ENCODE results near the gene RSPO4.

RSPO4 gene

GRCh38 chr20:967796-968742, 34.0 kb downstream of the RSPO4 start:
- no peaks in the 10 kb centered on the region for H3K9me3 Mint-ChIP-seq
- H3K4me3 Mint-ChIP-seq = no peak overlapping the region
- no peaks in the 10 kb centered on the region for H3K36me3 Mint-ChIP-seq (ENCODE audit: low read depth)
- H3K27ac Mint-ChIP-seq = no peak overlapping the region
- peaks cover 10% of the 10 kb centered on the region for H3K27me3 Mint-ChIP-seq (ENCODE audit: low read depth)
- no peaks in the 10 kb centered on the region for H3K4me1 Mint-ChIP-seq (ENCODE audit: low read depth)

- no peaks in the 10 kb centered on the region for H3K9me3 Mint-ChIP-seq
- H3K4me1 Mint-ChIP-seq (ENCODE audit: low read depth) = no peaks in the 10 kb centered on the region
- peaks cover 6% of the 10 kb centered on the region for H3K27me3 Mint-ChIP-seq (ENCODE audit: low read depth)
- H3K27ac Mint-ChIP-seq = no peak overlapping the region
- no peaks in the 10 kb centered on the region for H3K36me3 Mint-ChIP-seq (ENCODE audit: low read depth)
- no peak overlapping the region for H3K4me3 Mint-ChIP-seq
Observed at GRCh38 chr20:965956-966355, 36.2 kb downstream of the RSPO4 start.

- Mint-ChIP-seq H3K27ac (no peak overlapping the region), H3K4me1 (ENCODE audit: low read depth) (no peaks in the 10 kb centered on the region), H3K36me3 (ENCODE audit: low read depth) (no peaks in the 10 kb centered on the region), H3K4me3 (no peak overlapping the region), H3K9me3 (no peaks in the 10 kb centered on the region), H3K27me3 (ENCODE audit: low read depth) (peaks cover 8% of the 10 kb centered on the region)
Observed at GRCh38 chr20:963795-964194, 38.3 kb downstream of the RSPO4 start.

- Mint-ChIP-seq H3K27ac (no peak overlapping the region), H3K9me3 (no peaks in the 10 kb centered on the region), H3K36me3 (ENCODE audit: low read depth) (no peaks in the 10 kb centered on the region), H3K4me1 (ENCODE audit: low read depth) (no peaks in the 10 kb centered on the region), H3K4me3 (no peak overlapping the region), H3K27me3 (ENCODE audit: low read depth) (peaks cover 9% of the 10 kb centered on the region)
Observed at GRCh38 chr20:962683-963082, 39.4 kb downstream of the RSPO4 start.

GRCh38 chr20:962223-962622, 39.9 kb downstream of the RSPO4 start:
- H3K9me3 Mint-ChIP-seq = no peaks in the 10 kb centered on the region
- H3K27me3 Mint-ChIP-seq (ENCODE audit: low read depth) = peaks cover 12% of the 10 kb centered on the region
- no peaks in the 10 kb centered on the region for H3K36me3 Mint-ChIP-seq (ENCODE audit: low read depth)
- H3K27ac Mint-ChIP-seq = no peak overlapping the region
- H3K4me3 Mint-ChIP-seq = no peak overlapping the region
- H3K4me1 Mint-ChIP-seq (ENCODE audit: low read depth) = no peaks in the 10 kb centered on the region

- H3K4me1 Mint-ChIP-seq (ENCODE audit: low read depth) = no peaks in the 10 kb centered on the region
- H3K27ac Mint-ChIP-seq = no peak overlapping the region
- H3K4me3 Mint-ChIP-seq = no peak overlapping the region
- H3K36me3 Mint-ChIP-seq (ENCODE audit: low read depth) = no peaks in the 10 kb centered on the region
- H3K9me3 Mint-ChIP-seq = no peaks in the 10 kb centered on the region
- H3K27me3 Mint-ChIP-seq (ENCODE audit: low read depth) = peaks cover 12% of the 10 kb centered on the region
Observed at GRCh38 chr20:961768-962167, 40.3 kb downstream of the RSPO4 start.

GRCh38 chr20:959996-960615, 42.0 kb downstream of the RSPO4 start:
- Mint-ChIP-seq H3K9me3 (no peaks in the 10 kb centered on the region), H3K4me3 (no peak overlapping the region), H3K4me1 (ENCODE audit: low read depth) (no peaks in the 10 kb centered on the region), H3K27ac (no peak overlapping the region), H3K27me3 (ENCODE audit: low read depth) (peaks cover 11% of the 10 kb centered on the region), H3K36me3 (ENCODE audit: low read depth) (no peaks in the 10 kb centered on the region)

GRCh38 chr20:958936-959815, 42.9 kb downstream of the RSPO4 start:
- peaks cover 13% of the 10 kb centered on the region for H3K27me3 Mint-ChIP-seq (ENCODE audit: low read depth)
- no peak overlapping the region for H3K4me3 Mint-ChIP-seq
- H3K9me3 Mint-ChIP-seq = no peaks in the 10 kb centered on the region
- H3K27ac Mint-ChIP-seq = no peak overlapping the region
- no peaks in the 10 kb centered on the region for H3K4me1 Mint-ChIP-seq (ENCODE audit: low read depth)
- no peaks in the 10 kb centered on the region for H3K36me3 Mint-ChIP-seq (ENCODE audit: low read depth)

- no peak overlapping the region for H3K4me3 Mint-ChIP-seq
- H3K27me3 Mint-ChIP-seq (ENCODE audit: low read depth) = peaks cover 16% of the 10 kb centered on the region
- no peaks in the 10 kb centered on the region for H3K9me3 Mint-ChIP-seq
Observed at GRCh38 chr20:957544-957943, 44.6 kb downstream of the RSPO4 start.

GRCh38 chr20:956330-956951, 45.7 kb downstream of the RSPO4 start:
- Mint-ChIP-seq H3K4me3 (no peak overlapping the region), H3K36me3 (ENCODE audit: low read depth) (no peaks in the 10 kb centered on the region), H3K27me3 (ENCODE audit: low read depth) (peaks cover 16% of the 10 kb centered on the region), H3K4me1 (ENCODE audit: low read depth) (peaks cover 3% of the 10 kb centered on the region), H3K9me3 (no peaks in the 10 kb centered on the region), H3K27ac (no peak overlapping the region)

More at GRCh38 chr20:957544-957943, 44.6 kb downstream of the RSPO4 start:
- no peaks in the 10 kb centered on the region for H3K4me1 Mint-ChIP-seq (ENCODE audit: low read depth)
- no peak overlapping the region for H3K27ac Mint-ChIP-seq
- H3K36me3 Mint-ChIP-seq (ENCODE audit: low read depth) = no peaks in the 10 kb centered on the region

GRCh38 chr20:955656-956055, 46.5 kb downstream of the RSPO4 start:
- H3K4me1 Mint-ChIP-seq (ENCODE audit: low read depth) = peaks cover 3% of the 10 kb centered on the region
- H3K9me3 Mint-ChIP-seq = no peaks in the 10 kb centered on the region
- peaks cover 16% of the 10 kb centered on the region for H3K27me3 Mint-ChIP-seq (ENCODE audit: low read depth)
- H3K4me3 Mint-ChIP-seq = no peak overlapping the region
- H3K27ac Mint-ChIP-seq = no peak overlapping the region
- H3K36me3 Mint-ChIP-seq (ENCODE audit: low read depth) = no peaks in the 10 kb centered on the region

GRCh38 chr20:955111-955510, 47.0 kb downstream of the RSPO4 start:
- Mint-ChIP-seq H3K27me3 (ENCODE audit: low read depth) (peaks cover 16% of the 10 kb centered on the region), H3K27ac (no peak overlapping the region), H3K4me3 (no peak overlapping the region), H3K9me3 (no peaks in the 10 kb centered on the region), H3K36me3 (ENCODE audit: low read depth) (no peaks in the 10 kb centered on the region), H3K4me1 (ENCODE audit: low read depth) (peaks cover 3% of the 10 kb centered on the region)

GRCh38 chr20:953742-954141, 48.4 kb downstream of the RSPO4 start:
- Mint-ChIP-seq H3K36me3 (ENCODE audit: low read depth) (no peaks in the 10 kb centered on the region), H3K9me3 (no peaks in the 10 kb centered on the region), H3K4me1 (ENCODE audit: low read depth) (peaks cover 3% of the 10 kb centered on the region), H3K27ac (no peak overlapping the region), H3K4me3 (no peak overlapping the region), H3K27me3 (ENCODE audit: low read depth) (peaks cover 21% of the 10 kb centered on the region)

GRCh38 chr20:952196-952795, 49.8 kb downstream of the RSPO4 start:
- peaks cover 31% of the 10 kb centered on the region for H3K27me3 Mint-ChIP-seq (ENCODE audit: low read depth)
- no peak overlapping the region for H3K27ac Mint-ChIP-seq
- no peak overlapping the region for H3K4me3 Mint-ChIP-seq
- H3K9me3 Mint-ChIP-seq = no peaks in the 10 kb centered on the region
- no peaks in the 10 kb centered on the region for H3K36me3 Mint-ChIP-seq (ENCODE audit: low read depth)
- H3K4me1 Mint-ChIP-seq (ENCODE audit: low read depth) = peaks cover 3% of the 10 kb centered on the region

All from T-helper 1 cell treated with Interleukin-12 subunit alpha and Interleukin-12 subunit beta and Interleukin-4 antibody, amounts not matched to agents 30 μg/mL and 1 μg/mL, for 36 hours (primary cell).